Rectal smooth muscle tissue (tissue), 1 donor: ENCODE data around the gene BRAT1.

Experiments used
- H3K27ac ChIP-seq: one replicate; pipeline ENCODE4 v1.7.0; 2013; ENCODE audit warnings: low read depth, low read length, inconsistent platforms
- H3K27me3 ChIP-seq: one replicate; pipeline ENCODE4 v1.7.0; 2013; ENCODE audit warnings: low read length; ENCODE audit not compliant: control insufficient read depth, insufficient read depth
- H3K36me3 ChIP-seq: one replicate; pipeline ENCODE4 v1.7.0; 2013; ENCODE audit warnings: low read length; ENCODE audit not compliant: control insufficient read depth, insufficient read depth
- H3K4me1 ChIP-seq: one replicate; pipeline ENCODE4 v1.7.0; 2013; ENCODE audit warnings: low read length; ENCODE audit not compliant: control insufficient read depth, insufficient read depth
- H3K4me3 ChIP-seq: one replicate; pipeline ENCODE4 v1.7.0; 2013; ENCODE audit warnings: low read length
- H3K9ac ChIP-seq: one replicate; pipeline ENCODE4 v1.7.0; 2013; ENCODE audit warnings: low read length

Gene BRAT1

DNA sequence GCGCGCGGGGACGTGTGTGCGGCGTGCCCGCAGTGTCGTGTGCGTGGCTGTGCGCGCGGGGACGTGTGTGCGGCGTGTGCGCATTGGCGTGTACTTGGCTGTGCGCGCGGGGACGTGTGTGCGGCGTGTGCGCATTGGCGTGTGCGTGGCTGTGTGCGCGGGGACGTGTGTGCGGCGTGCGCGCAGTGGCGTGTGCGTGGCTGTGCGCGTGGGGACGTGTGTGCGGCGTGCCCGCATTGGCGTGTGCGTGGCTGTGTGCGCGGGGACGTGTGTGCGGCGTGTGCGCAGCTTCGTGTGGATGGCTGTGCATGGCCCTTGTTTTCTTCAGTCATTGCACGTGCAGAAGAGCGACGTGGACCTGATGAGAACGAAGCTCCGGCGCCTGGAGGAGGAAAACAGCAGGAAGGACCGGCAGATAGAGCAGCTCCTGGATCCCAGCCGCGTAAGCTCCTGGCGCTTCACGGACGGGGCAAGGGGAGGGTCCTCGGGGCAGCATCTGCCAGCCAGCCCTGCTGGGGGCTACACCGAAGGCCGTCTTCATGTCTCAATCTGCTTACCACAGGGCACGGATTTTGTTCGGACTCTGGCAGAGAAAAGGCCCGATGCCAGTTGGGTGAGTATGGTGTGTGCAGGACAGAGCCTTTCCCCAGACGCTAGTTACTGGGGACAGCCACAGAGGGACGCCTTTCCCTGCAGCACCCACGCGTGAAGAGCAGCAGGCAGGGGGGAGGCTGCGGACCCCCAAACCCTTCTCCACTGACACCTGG lies 22.8 kb upstream of the BRAT1 start:
- Histone ChIP-seq H3K9ac (no peak overlapping the region), H3K4me1 (no peaks in the 10 kb centered on the region), H3K27ac (no peak overlapping the region), H3K27me3 (no peaks in the 10 kb centered on the region), H3K36me3 (peaks cover 2% of the 10 kb centered on the region), H3K4me3 (no peak overlapping the region)

DNA sequence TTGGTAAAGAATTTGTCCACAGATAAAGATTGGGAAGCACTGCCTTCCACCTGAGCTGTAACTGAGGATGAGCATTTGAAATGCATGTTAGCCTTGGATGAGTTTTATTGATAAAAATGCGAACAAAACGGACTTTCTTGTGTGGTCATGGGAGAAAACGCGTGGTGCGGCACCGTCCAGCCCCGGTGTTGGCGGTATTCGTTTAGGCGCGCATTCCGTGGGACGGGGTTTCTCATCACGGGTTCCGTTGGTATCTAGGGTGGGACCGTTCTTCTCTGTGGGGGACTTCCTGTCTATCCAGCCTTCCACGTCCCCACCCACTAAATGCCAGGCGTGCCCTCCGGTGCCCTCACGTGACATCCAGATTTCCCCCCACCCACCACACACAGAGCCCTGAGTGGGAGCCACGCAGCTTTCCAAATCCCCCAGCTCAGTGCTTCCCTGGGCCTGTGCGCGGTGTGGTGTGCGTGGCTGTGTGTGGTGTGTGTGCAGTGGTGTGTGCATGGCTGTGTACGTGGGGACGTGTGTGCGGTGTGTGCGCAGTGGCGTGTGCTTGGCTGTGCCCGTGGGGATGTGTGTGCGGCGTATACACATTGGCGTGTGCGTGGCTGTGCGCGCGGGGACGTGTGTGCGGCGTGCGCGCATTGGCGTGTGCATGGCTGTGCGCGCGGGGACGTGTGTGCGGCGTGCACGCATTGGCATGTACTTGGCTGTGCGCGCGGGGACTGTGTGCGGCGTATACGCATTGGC lies 21.6 kb upstream of the BRAT1 start:
- H3K9ac ChIP-seq: no peak overlapping the region
- H3K27ac ChIP-seq: no peak overlapping the region
- no peaks in the 10 kb centered on the region for H3K27me3 ChIP-seq
- peaks cover 5% of the 10 kb centered on the region for H3K36me3 ChIP-seq
- H3K4me1 ChIP-seq: no peaks in the 10 kb centered on the region
- H3K4me3 ChIP-seq: no peak overlapping the region

DNA sequence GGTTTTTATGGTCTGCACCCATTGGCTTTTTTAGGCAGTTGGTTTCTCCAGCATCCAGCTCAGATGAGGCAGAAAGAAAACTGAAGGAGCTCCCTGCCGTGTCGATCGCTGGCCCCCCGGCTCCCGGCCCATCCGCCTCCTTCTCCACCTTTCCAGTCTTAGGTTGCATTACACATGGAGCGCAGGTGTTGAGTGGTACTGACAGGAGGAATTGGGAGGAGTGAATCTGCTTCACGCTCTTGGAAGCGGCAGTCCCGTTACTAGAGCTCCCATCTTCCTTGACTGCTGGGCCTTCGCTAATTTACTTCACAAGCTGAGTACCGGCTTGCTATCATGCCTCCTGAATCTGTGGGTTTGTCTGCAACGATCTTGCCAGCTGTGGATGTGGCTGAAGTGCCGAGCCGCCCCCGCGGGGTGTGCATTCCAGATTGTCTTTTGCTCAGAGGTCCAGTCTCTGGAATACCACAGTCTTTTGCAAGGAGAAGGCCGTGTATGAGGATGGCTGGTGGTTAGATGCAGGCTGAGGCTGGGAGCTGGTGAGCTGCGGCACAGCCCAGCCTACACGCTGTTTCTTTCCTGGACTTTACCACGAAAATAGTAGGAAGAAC lies 20.5 kb upstream of the BRAT1 start:
- H3K4me1 ChIP-seq: no peaks in the 10 kb centered on the region
- no peaks in the 10 kb centered on the region for H3K27me3 ChIP-seq
- no peak overlapping the region for H3K9ac ChIP-seq
- peaks cover 5% of the 10 kb centered on the region for H3K36me3 ChIP-seq
- H3K4me3 ChIP-seq: no peak overlapping the region
- H3K27ac ChIP-seq: no peak overlapping the region

DNA sequence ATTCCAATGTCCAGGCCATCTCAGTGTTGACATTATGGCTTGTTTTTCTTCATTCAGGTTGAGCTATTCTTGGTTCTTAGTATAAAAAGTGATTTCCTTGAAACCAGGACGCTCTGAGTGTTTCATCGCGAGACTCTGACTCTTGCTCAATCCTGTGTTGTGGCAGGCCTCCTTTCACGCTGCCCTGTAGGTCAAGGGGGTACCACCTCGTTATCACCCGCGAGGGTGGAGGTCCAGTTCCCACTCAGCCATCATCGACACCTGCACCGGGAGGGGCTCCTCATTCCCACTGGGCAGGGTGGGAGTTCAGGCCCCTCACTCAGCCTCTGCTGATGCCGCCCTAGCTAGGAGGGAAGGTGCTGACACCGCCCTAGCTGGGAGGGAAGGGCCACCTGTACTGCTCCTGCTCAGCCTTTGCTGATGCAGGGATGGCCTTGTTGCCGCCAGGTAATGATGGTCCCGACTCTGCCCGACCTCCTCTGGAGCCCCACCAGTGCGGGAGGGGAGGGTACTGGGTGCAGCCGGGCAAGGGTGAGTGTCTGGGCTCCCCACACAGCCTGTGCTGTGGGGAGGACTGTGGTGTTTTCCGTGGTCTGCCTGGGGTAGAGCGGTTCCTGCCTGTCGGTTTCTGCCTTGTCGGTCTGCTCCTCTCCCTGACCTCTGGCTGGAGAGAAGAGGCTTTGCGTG lies 19.9 kb upstream of the BRAT1 start:
- Histone ChIP-seq H3K27me3 (no peaks in the 10 kb centered on the region), H3K4me3 (no peak overlapping the region), H3K9ac (no peak overlapping the region), H3K36me3 (peaks cover 5% of the 10 kb centered on the region), H3K27ac (no peak overlapping the region), H3K4me1 (no peaks in the 10 kb centered on the region)

DNA sequence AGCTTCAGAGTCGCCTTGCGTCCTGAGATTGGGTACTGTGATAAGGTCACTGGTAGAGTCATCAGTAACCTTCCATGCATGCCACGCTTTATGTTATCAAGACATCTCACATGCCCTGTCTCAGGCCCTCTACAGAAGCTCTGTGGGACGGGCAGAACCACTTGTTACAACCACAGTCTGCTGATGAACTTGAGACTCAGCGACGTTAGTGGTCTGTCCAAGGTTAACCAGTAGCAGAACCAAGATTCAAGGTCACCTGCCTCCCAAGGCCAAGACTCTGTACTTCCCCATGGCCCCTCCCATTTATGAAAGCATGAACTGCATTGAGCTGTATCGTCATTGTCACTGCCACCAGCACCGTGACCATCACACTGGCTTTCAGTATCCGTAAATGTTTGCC lies 18.4 kb upstream of the BRAT1 start:
- H3K4me1 ChIP-seq: no peaks in the 10 kb centered on the region
- H3K27ac ChIP-seq: no peak overlapping the region
- H3K36me3 ChIP-seq: peaks cover 5% of the 10 kb centered on the region
- H3K9ac ChIP-seq: no peak overlapping the region
- H3K27me3 ChIP-seq: no peaks in the 10 kb centered on the region
- H3K4me3 ChIP-seq: no peak overlapping the region

DNA sequence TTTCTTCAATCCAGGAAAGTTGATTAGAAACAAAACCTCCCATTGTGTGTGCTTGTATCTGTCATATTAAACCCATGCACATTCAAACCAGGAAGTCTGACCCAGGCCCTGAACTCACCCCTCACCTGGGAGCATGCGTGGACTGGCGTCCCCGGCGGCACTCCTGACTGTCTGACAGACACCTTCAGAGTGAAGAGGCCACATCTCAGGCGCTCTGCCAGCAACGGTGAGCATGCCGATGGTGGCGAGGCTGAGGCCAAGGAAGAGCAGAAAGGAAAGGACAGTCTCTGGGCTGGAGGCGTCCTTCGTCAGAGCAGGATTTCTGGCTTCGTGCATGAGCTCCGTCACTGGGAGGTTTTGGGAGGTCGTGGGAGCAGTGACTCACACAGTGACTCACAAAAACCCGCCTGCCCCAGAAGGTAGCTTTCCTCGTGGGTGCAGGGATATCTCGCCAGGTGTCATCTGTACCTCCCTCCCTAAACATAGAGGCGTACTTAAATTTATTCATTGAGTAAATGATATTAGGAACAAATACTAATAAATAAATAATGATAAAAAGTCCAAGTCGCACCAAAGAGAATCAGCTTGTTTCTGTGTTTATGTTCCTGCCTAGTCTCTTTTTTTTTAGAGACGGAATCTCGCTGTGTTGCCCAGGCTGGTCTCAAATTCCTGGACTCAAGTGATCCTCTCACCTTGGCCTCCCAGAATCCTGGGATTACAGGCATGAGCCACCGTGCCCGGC lies 16.9 kb upstream of the BRAT1 start:
- Histone ChIP-seq H3K36me3 (peaks cover 5% of the 10 kb centered on the region), H3K4me1 (no peaks in the 10 kb centered on the region), H3K9ac (no peak overlapping the region), H3K27ac (no peak overlapping the region), H3K4me3 (no peak overlapping the region), H3K27me3 (no peaks in the 10 kb centered on the region)

DNA sequence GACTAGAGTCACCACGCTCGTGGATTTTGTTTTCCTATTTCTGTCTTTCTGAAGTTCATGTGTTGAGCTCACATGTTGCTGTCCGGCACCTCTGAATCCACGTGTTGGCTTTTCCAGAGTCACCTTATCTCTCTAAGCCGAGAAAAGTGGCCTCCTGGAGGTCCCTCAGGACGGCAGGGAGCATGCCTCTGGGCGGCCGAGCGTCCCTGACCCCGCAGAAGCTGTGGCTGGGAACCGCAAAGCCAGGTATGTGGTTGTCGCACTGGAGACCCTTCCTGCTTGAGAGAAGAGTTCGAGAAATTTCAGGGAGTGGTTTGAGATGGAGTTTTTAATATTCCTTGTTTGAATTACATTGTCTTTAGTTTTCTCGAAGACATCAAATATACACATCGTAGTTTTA lies 16.1 kb upstream of the BRAT1 start:
- Histone ChIP-seq H3K27me3 (no peaks in the 10 kb centered on the region), H3K27ac (no peak overlapping the region), H3K4me1 (no peaks in the 10 kb centered on the region), H3K4me3 (no peak overlapping the region), H3K36me3 (peaks cover 5% of the 10 kb centered on the region), H3K9ac (no peak overlapping the region)

DNA sequence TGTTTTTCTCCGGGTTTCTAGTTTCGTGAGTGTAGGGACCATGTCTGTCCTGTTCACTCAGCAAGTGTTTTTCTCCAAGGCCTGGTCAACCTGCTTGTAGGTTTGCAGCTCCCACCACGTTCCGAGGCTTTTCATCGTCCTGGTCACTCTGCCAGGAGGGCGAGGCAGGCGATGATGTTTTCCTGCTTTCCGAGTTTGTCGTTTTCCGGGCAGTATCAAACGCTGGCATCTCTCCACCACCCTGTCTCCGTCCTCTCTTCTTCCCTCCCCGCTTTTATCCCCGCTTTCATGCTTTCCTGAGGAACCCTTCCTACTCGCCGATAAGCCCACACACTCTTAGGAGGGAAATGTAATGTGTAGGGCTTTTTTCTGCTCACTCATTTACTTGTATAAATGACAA lies 14.7 kb upstream of the BRAT1 start:
- Histone ChIP-seq H3K9ac (no peak overlapping the region), H3K27ac (no peak overlapping the region), H3K4me1 (no peaks in the 10 kb centered on the region), H3K27me3 (no peaks in the 10 kb centered on the region), H3K36me3 (peaks cover 5% of the 10 kb centered on the region), H3K4me3 (no peak overlapping the region)

DNA sequence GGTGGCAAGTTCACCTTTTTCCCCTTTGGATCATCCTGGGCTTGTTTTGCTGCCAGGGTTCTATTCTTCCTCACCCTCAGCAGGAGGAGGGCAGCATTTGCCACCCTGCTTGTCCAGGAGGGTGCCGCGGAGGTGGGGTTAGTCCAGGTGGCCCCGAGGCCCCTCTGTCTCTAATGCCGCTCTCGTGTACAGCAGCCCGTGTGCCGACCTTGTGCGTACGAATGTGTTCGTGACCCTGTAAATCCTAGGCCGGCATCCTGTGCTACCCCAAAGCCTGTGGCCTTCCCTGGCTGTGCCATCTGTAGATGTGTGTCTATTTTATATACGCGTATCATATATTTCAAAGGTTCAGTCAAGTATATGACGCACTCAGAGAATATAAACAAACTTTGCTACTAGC lies 14.1 kb upstream of the BRAT1 start:
- Histone ChIP-seq H3K4me3 (no peak overlapping the region), H3K9ac (no peak overlapping the region), H3K36me3 (peaks cover 5% of the 10 kb centered on the region), H3K27ac (no peak overlapping the region), H3K4me1 (no peaks in the 10 kb centered on the region), H3K27me3 (no peaks in the 10 kb centered on the region)

DNA sequence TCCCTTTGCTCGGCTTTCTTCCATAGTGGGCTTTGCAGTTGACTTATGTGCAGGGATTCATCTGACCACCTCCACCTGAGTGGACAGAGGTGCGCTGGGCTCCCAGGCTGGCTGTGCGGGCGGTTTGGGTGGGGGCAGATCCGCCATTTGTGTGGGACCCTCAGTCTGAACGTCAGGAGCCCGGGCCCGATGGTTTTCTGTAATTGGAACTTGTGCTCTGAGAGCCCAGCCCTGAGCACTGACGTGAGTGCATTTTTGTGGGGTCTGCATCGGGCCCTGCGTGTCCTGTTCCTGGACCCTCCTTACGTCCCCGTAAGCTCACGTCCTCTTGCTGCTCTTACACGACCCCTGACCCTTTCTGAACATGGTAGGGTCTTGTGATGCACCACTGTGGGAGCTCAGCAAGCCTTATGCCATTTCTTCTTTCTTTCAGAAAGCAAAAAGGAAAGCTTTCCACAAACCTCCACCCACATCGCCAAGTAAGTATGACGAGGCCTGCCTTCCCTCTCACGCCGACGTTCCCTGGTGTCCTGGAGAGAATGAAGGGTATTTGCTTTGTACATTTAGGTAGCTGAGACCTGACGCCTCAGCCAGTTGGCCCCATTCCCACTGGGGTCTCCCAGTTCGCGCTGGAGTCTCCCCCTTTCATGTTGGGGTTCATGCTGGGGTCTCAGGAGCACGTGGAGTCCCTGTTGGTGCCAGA lies 13.3 kb upstream of the BRAT1 start:
- no peaks in the 10 kb centered on the region for H3K4me1 ChIP-seq
- H3K36me3 ChIP-seq: peaks cover 4% of the 10 kb centered on the region
- no peak overlapping the region for H3K9ac ChIP-seq
- H3K27me3 ChIP-seq: no peaks in the 10 kb centered on the region
- H3K27ac ChIP-seq: no peak overlapping the region
- no peak overlapping the region for H3K4me3 ChIP-seq

DNA sequence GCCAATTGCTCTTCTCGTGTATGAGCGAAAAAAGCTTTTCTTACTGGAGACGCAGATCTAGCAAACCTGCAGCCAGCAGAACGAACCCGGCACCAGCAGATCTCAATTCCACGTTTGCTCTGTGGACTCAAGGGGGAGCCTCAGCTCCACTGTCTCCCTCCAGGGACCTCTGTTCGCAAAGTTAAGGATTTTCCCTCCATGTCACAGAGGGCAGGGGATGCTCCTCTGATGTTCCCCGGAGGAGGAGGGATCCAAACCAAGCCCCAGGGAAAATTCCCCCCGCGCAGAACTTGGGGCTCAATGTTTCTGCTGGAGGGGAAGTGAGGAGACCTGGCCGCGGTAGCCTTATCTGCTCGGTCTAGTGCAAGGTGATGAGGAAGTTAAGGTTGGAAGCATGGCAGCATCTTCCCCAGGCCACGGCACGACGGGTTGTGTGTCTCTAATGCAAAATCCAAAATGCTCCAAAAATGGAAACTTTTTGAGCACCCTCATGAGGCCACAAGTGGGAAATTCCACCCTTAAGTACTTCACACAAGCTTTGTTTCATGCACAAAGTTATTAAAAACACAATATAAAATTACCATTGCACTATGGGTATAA lies 12.5 kb upstream of the BRAT1 start:
- H3K36me3 ChIP-seq: peaks cover 4% of the 10 kb centered on the region
- no peaks in the 10 kb centered on the region for H3K27me3 ChIP-seq
- no peak overlapping the region for H3K9ac ChIP-seq
- H3K4me1 ChIP-seq: no peaks in the 10 kb centered on the region
- no peak overlapping the region for H3K27ac ChIP-seq
- no peak overlapping the region for H3K4me3 ChIP-seq
